H1 (cell line): Measurements from ENCODE around the gene USH2A. TPM values are rescaled to one million over a fixed set of nuclear protein-coding genes. Genes with fewer than 3 reads are reported as not detected.

Experiments
- CTCF ChIA-PET: fragments of 300-600 bp; sonication (Branson Sonifier 250); formaldehyde crosslinking; loops from one replicate; lab custom pipeline; 2021; ENCODE audit not compliant: partially characterized antibody; lab: Charles Lee
- POLR2A ChIA-PET: fragments of 300-600 bp; sonication (Branson Sonifier 250); formaldehyde crosslinking; loops from one replicate; lab custom pipeline; 2021; ENCODE audit warnings: inconsistent platforms; ENCODE audit not compliant: partially characterized antibody; lab: Charles Lee
- DNase-seq, 2 experiments: peaks; one replicate each; pipeline versions ENCODE4 v3.0.0 to v3.0.0-alpha.2; 2010 to 2022; ENCODE audit warnings: low spot score in 2 of 2, low read depth in 1 of 2, mixed read lengths in 1 of 2
- FAIRE-seq: peaks from 2 replicates; lab custom pipeline; 2011; peaks lifted over from hg19 to GRCh38; lab: Jason Lieb, UNC
- H2AFZ ChIP-seq: 2 replicates; pipeline ENCODE4 v1.8.1; 2012; ENCODE audit warnings: low read length, inconsistent platforms
- H2AK5ac ChIP-seq: 2 replicates; pipeline ENCODE4 v1.6.1; 2013; ENCODE audit warnings: low read depth, low read length
- H2BK120ac ChIP-seq: replicated peaks from 2 replicates; pipeline ENCODE3; 2013; ENCODE audit warnings: low read depth, low read length, inconsistent platforms
- H2BK12ac ChIP-seq: 2 replicates; pipeline ENCODE4 v1.6.1; 2013; ENCODE audit warnings: low read depth, low read length
- H2BK15ac ChIP-seq: 2 replicates; pipeline ENCODE4 v1.6.1; 2013; ENCODE audit warnings: low read length
- H2BK20ac ChIP-seq: 2 replicates; pipeline ENCODE4 v1.6.1; 2013; ENCODE audit warnings: low read length
- H2BK5ac ChIP-seq: 2 replicates; pipeline ENCODE4 v1.6.1; 2013; ENCODE audit warnings: low read depth, low read length
- H3K14ac ChIP-seq: 2 replicates; pipeline ENCODE4 v1.6.1; 2013; ENCODE audit warnings: inconsistent platforms; ENCODE audit not compliant: insufficient read length
- H3K18ac ChIP-seq: 2 replicates; pipeline ENCODE4 v1.6.1; 2013; ENCODE audit warnings: low read length; ENCODE audit errors: extremely low read depth
- H3K23ac ChIP-seq: 2 replicates; pipeline ENCODE4 v1.6.1; 2013; ENCODE audit warnings: inconsistent platforms; ENCODE audit not compliant: insufficient read length
- H3K23me2 ChIP-seq: 2 replicates; pipeline ENCODE4 v1.6.1; 2013; ENCODE audit warnings: low read depth, low read length
- H3K27ac ChIP-seq: 2 replicates; pipeline ENCODE4 v1.6.1; 2011; ENCODE audit warnings: low read depth, low read length, inconsistent platforms
- H3K27me3 ChIP-seq, 4 experiments: replicated peaks in 1 of 4; 1 replicate in 1 of 4; 2 replicates in 3 of 4; pipeline versions ENCODE4 v1.6.1 to v1.8.1; 2011 to 2013; ENCODE audit warnings: low read length in 3 of 4, mild to moderate bottlenecking in 3 of 4, inconsistent platforms in 2 of 4, mixed read lengths in 2 of 4, moderate library complexity in 1 of 4; ENCODE audit not compliant: control insufficient read depth in 3 of 4, insufficient read depth in 3 of 4; ENCODE audit errors: extremely low read depth in 1 of 4
- H3K36me3 ChIP-seq, 4 experiments: 2 replicates each; pipeline versions ENCODE4 v1.6.1 to v1.8.1; 2011 to 2013; ENCODE audit warnings: mild to moderate bottlenecking in 4 of 4, low read length in 3 of 4, moderate library complexity in 2 of 4, control low read depth in 1 of 4, inconsistent platforms in 1 of 4; ENCODE audit not compliant: insufficient read depth in 4 of 4, control insufficient read depth in 2 of 4
- H3K4ac ChIP-seq: replicated peaks from 2 replicates; pipeline ENCODE3; 2013; ENCODE audit warnings: low read length, low read depth, mixed read lengths, inconsistent platforms; ENCODE audit not compliant: insufficient read length
- H3K4me1 ChIP-seq, 4 experiments: replicated peaks in 1 of 4; 1 replicate in 1 of 4; 2 replicates in 3 of 4; pipeline versions ENCODE4 v1.6.1 to v1.8.1; 2011 to 2013; ENCODE audit warnings: low read length in 3 of 4, inconsistent platforms in 2 of 4, mixed read lengths in 1 of 4; ENCODE audit not compliant: insufficient read depth in 4 of 4, control insufficient read depth in 3 of 4
- H3K4me2 ChIP-seq, 2 experiments: 2 replicates each; pipeline versions ENCODE4 v1.6.1 to v1.8.1; 2011 to 2013; ENCODE audit warnings: low read depth in 2 of 2, low read length in 2 of 2, control low read depth in 1 of 2, inconsistent platforms in 1 of 2, mild to moderate bottlenecking in 1 of 2; ENCODE audit not compliant: insufficient read depth in 1 of 2
- H3K4me3 ChIP-seq, 4 experiments: fragments of 200-600, 300-600 bp in 1 of 4; sonication (generic), shearing (Covaris generic), sonication (Bioruptor Twin) in 1 of 4; 2 replicates each; pipeline versions ENCODE4 v1.5.1 to v1.8.1; 2011 to 2016; ENCODE audit warnings: low read length in 4 of 4, low read depth in 3 of 4, control low read depth in 2 of 4, inconsistent platforms in 2 of 4, mild to moderate bottlenecking in 2 of 4, mixed read lengths in 1 of 4, moderate library complexity in 1 of 4; ENCODE audit not compliant: insufficient read depth in 2 of 4; ENCODE audit errors: extremely low read depth in 1 of 4
- H3K56ac ChIP-seq: replicated peaks from 2 replicates; pipeline ENCODE3; 2013; ENCODE audit warnings: low read depth, mild to moderate bottlenecking, mixed read lengths, low read length, inconsistent platforms; ENCODE audit not compliant: insufficient read length
- H3K79me1 ChIP-seq: 2 replicates; pipeline ENCODE4 v1.6.1; 2013; ENCODE audit warnings: low read depth, low read length, control low read depth
- H3K79me2 ChIP-seq, 2 experiments: 2 replicates each; pipeline versions ENCODE4 v1.6.1 to v1.8.1; 2012 to 2013; ENCODE audit warnings: low read length in 2 of 2, mild to moderate bottlenecking in 2 of 2, inconsistent platforms in 1 of 2; ENCODE audit not compliant: insufficient read depth in 2 of 2, control insufficient read depth in 1 of 2
- H3K9ac ChIP-seq, 4 experiments: replicated peaks in 1 of 4; 1 replicate in 1 of 4; 2 replicates in 3 of 4; pipeline versions ENCODE4 v1.6.1 to v1.8.1; 2011 to 2013; ENCODE audit warnings: low read depth in 3 of 4, low read length in 3 of 4, control low read depth in 2 of 4, mild to moderate bottlenecking in 2 of 4, moderate library complexity in 2 of 4, inconsistent platforms in 1 of 4; ENCODE audit errors: extremely low read depth in 1 of 4
- H3K9me3 ChIP-seq, 2 experiments: 2 replicates each; pipeline versions ENCODE4 v1.6.1 to v1.8.1; 2012 to 2013; ENCODE audit warnings: mild to moderate bottlenecking in 2 of 2, moderate library complexity in 2 of 2, control low read depth in 1 of 2, inconsistent platforms in 1 of 2, low read depth in 1 of 2, low read length in 1 of 2, mixed read lengths in 1 of 2; ENCODE audit not compliant: insufficient read depth in 2 of 2
- H4K20me1 ChIP-seq, 2 experiments: replicated peaks in 1 of 2; 2 replicates each; pipeline versions ENCODE3 to v1.8.1; 2011 to 2013; ENCODE audit warnings: inconsistent platforms in 2 of 2, low read length in 2 of 2, mild to moderate bottlenecking in 1 of 2; ENCODE audit not compliant: insufficient read depth in 2 of 2, control insufficient read depth in 1 of 2
- H4K5ac ChIP-seq: 2 replicates; pipeline ENCODE4 v1.6.1; 2013; ENCODE audit warnings: low read length, low read depth, mixed read lengths, inconsistent platforms; ENCODE audit not compliant: insufficient read length
- H4K8ac ChIP-seq: 2 replicates; pipeline ENCODE4 v1.8.0; 2013; ENCODE audit warnings: mild to moderate bottlenecking, moderate library complexity, low read length, inconsistent platforms; ENCODE audit not compliant: insufficient read depth; ENCODE audit errors: extremely low read depth
- H4K91ac ChIP-seq: replicated peaks from 2 replicates; pipeline ENCODE3; 2013; ENCODE audit warnings: low read length, mixed read lengths, inconsistent platforms; ENCODE audit not compliant: insufficient read length
- BCL11A ChIP-seq, 2 experiments: IDR thresholded peaks; one replicate each; pipeline ENCODE4 v1.6.1; 2011; ENCODE audit warnings: low read depth in 2 of 2, low read length in 2 of 2, mild to moderate bottlenecking in 2 of 2
- CHD2 ChIP-seq: IDR thresholded peaks from 2 replicates; pipeline ENCODE4 v1.6.1; 2012; ENCODE audit warnings: low read length, improper control_type of control experiment
- HDAC2 ChIP-seq, 2 experiments: fragments of 300-600 bp in 1 of 2; sonication (generic) in 1 of 2; IDR thresholded peaks; 2 replicates each; pipeline ENCODE4 v1.6.1; 2011 to 2012; ENCODE audit warnings: low read depth in 2 of 2, low read length in 2 of 2, mild to moderate bottlenecking in 2 of 2, moderate library complexity in 2 of 2, borderline replicate concordance in 1 of 2, inconsistent platforms in 1 of 2
- KDM1A ChIP-seq: fragments of 200-600, 300-600 bp; sonication (generic); IDR thresholded peaks from 2 replicates; pipeline ENCODE4 v1.7.1; 2016; ENCODE audit warnings: mild to moderate bottlenecking, low read length, borderline replicate concordance
- NANOG ChIP-seq: IDR thresholded peaks from 2 replicates; pipeline ENCODE4 v1.6.1; 2011; ENCODE audit warnings: low read length, low read depth, mild to moderate bottlenecking, inconsistent platforms; ENCODE audit not compliant: insufficient read depth, poor library complexity, severe bottlenecking
- POU5F1 ChIP-seq: IDR thresholded peaks from 2 replicates; pipeline ENCODE4 v1.6.1; 2011; ENCODE audit warnings: low read depth, mild to moderate bottlenecking, low read length, moderate library complexity
- RFX5 ChIP-seq: IDR thresholded peaks from 2 replicates; pipeline ENCODE4 v1.6.1; 2011; ENCODE audit warnings: low read depth, low read length, improper control_type of control experiment, borderline replicate concordance
- RNF2 ChIP-seq: fragments of 200-900, 300-1000 bp; sonication (generic); IDR thresholded peaks from 2 replicates; pipeline ENCODE4 v1.7.1; 2016; ENCODE audit warnings: borderline replicate concordance, low read depth, mild to moderate bottlenecking, antibody characterized with exemption, low read length; ENCODE audit not compliant: poor library complexity, severe bottlenecking; ENCODE audit errors: missing control alignments
- SAP30 ChIP-seq: fragments of 300-600 bp; sonication (generic); IDR thresholded peaks from 2 replicates; pipeline ENCODE4 v1.7.1; 2012; ENCODE audit warnings: low read length, moderate library complexity, mild to moderate bottlenecking, inconsistent platforms; ENCODE audit not compliant: insufficient read depth, insufficient replicate concordance
- SIRT6 ChIP-seq: IDR thresholded peaks from one replicate; pipeline ENCODE4 v1.7.1; 2012; ENCODE audit warnings: low read length, inconsistent platforms
- SIX5 ChIP-seq: IDR thresholded peaks from 2 replicates; pipeline ENCODE4 v1.6.1; 2011; ENCODE audit warnings: mild to moderate bottlenecking, low read depth, low read length
- SP2 ChIP-seq: IDR thresholded peaks from 2 replicates; pipeline ENCODE4 v1.6.1; 2012; ENCODE audit warnings: mild to moderate bottlenecking, low read length, inconsistent platforms
- SP4 ChIP-seq: IDR thresholded peaks from 2 replicates; pipeline ENCODE4 v1.6.1; 2012; ENCODE audit warnings: low read length, inconsistent platforms
- TBP ChIP-seq: IDR thresholded peaks from 2 replicates; pipeline ENCODE4 v1.6.1; 2011; ENCODE audit warnings: low read depth, low read length, improper control_type of control experiment
- WGBS, 2 experiments: shearing (Covaris generic) in 1 of 2; methylation state at CpG; one replicate each; pipeline versions ENCODE4 v1.1.6 to v1.1.7; 2013 to 2015; ENCODE audit warnings: low lambda C conversion rate in 2 of 2, mixed read lengths in 2 of 2, inconsistent platforms in 1 of 2, low coverage in 1 of 2, missing lambda C conversion rate in 1 of 2; ENCODE audit not compliant: insufficient replicate concordance in 2 of 2, insufficient coverage in 1 of 2, insufficient read length in 1 of 2; ENCODE audit errors: extremely low coverage in 1 of 2, missing lambda C conversion rate in 1 of 2; 5-methylcytosine and 5-hydroxymethylcytosine counted together
- polyA plus RNA-seq, 7 experiments: library from polyadenylated mRNA; depleted of rRNA in 3 of 7; stranded (reverse) in 5 of 7; unstranded in 2 of 7; fragments of >200 nt in 5 of 7; fragments of 200-250 nt in 2 of 7; gene quantifications; 1 replicate in 5 of 7; 2 replicates in 1 of 7; 4 replicates in 1 of 7; pipeline versions ENCODE4 v1.2.1 to v1.2.3, GENCODE V29; 2011 to 2013; ENCODE audit warnings: missing spikeins in 2 of 7, mixed read lengths in 2 of 7
- total RNA-seq: library from RNA; stranded (reverse); fragmentation: NEBNext Ultra II Directional; extraction: Animal tissue kit (Norgen Biotek cat#: 25700); gene quantifications from 2 replicates; pipeline ENCODE4 v1.2.1, GENCODE V29; 2021

Gene USH2A
- total and polyA plus RNA-seq, 2 of the 8 experiments (the other 6 are each of a cell fraction or from before 2014, with no cell fraction given), result 0.02 to 0.17 TPM

DNA sequence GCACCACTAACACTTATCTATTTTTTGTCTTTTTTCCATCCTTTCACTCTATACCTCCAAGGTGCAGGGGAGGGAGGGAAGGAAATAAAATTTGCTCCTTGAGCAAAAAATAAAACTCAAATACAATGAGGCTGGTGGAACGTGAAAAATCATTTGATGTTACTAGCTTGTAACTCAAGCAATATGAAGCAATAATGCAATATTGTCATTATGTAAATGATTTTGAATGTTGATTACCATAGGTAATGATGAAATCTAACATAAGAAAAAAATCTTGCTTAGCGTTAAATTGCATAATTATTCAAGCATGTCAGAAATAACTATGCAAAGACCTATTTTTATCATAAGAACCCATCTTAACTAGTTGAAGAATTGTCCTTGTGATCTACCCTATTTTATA lies 578.5 kb downstream of the USH2A start:
- TF ChIP-seq SIX5 (no peak), SAP30 (no peak), NANOG (no peak), RNF2 (no peak), SP4 (no peak), KDM1A (no peak), CHD2 (no peak), RFX5 (no peak), BCL11A (IDR thresholded peaks at IDR 0.05; ENCODE audit: low read depth in 2 of 2, low read length in 2 of 2) (no peak), SIRT6 (no peak), POU5F1 (no peak), TBP (no peak), SP2 (no peak), HDAC2 (IDR thresholded peaks at IDR 0.05; ENCODE audit: borderline replicate concordance in 1 of 2, low read depth in 2 of 2, low read length in 2 of 2) (no peak)
- Histone ChIP-seq H4K5ac (no peak overlapping the region), H2BK20ac (no peak overlapping the region), H3K4me1 (no peaks in the 10 kb centered on the region), H3K23me2 (no peaks in the 10 kb centered on the region), H3K4me3 (no peak overlapping the region), H3K56ac (no peak overlapping the region), H3K79me1 (no peaks in the 10 kb centered on the region), H3K18ac (no peak overlapping the region), H3K79me2 (no peaks in the 10 kb centered on the region), H3K9ac (no peak overlapping the region), H4K8ac (no peak overlapping the region), H3K9me3 (peaks cover 3% of the 10 kb centered on the region in 2 experiments; a peak in 1 of 4 replicates), H2BK12ac (no peak overlapping the region), H4K91ac (no peak overlapping the region), H3K4me2 (no peak overlapping the region), H3K36me3 (no peaks in the 10 kb centered on the region), H3K27me3 (no peaks in the 10 kb centered on the region), H2AFZ (no peak overlapping the region), H3K14ac (no peak overlapping the region), H2BK5ac (no peak overlapping the region), H2BK15ac (no peak overlapping the region), H2BK120ac (no peak overlapping the region), H3K23ac (no peak overlapping the region), H3K4ac (no peak overlapping the region), H3K27ac (no peak overlapping the region), H4K20me1 (no peaks in the 10 kb centered on the region), H2AK5ac (no peak overlapping the region)
- POLR2A ChIA-PET, result no interaction called here
- 91% methylated on average over 2 of the region's 2 CpGs; no CpG with 5 or more reads in 1 of the 2 experiments for WGBS, 2 experiments
- FAIRE-seq (no peak), DNase-seq (no peak)
- CTCF ChIA-PET, result interaction anchor here (0.6 kb wide), 1 partner anchor 964 kb away, joined by 3 read pairs; no protein-coding TSS in a partner anchor
